Psoas muscle (tissue), 8 donors: Measurements from ENCODE around the gene FAHD1. TPM values are rescaled to one million over a fixed set of nuclear protein-coding genes. Genes with fewer than 3 reads are reported as not detected.

Experiments
- ATAC-seq, 4 donors: fragments of 200-7000 bp; cut with Tn5 transposase; one replicate each; pipeline ENCODE4 v1.9.1; 2020; ENCODE audit warnings: moderate library complexity in 3 of 4, mild to moderate bottlenecking in 2 of 4
- DNase-seq, 2 donors: peaks; one replicate each; pipeline ENCODE4 v3.0.0-alpha.2; 2020
- H3K27ac ChIP-seq: fragments of 200-600 bp; one replicate; pipeline ENCODE4 v1.8.0; 2022
- H3K27me3 ChIP-seq, 3 donors: fragments of 200-600 bp in 1 of 3; one replicate each; pipeline versions ENCODE4 v1.6.1 to v1.8.0; 2013 to 2022; ENCODE audit warnings: low read length in 2 of 3, mild to moderate bottlenecking in 2 of 3, moderate library complexity in 1 of 3; ENCODE audit not compliant: insufficient read depth in 3 of 3
- H3K36me3 ChIP-seq, 2 donors: fragments of 200-600 bp in 1 of 2; one replicate each; pipeline versions ENCODE4 v1.6.1 to v1.8.0; 2013 to 2022; ENCODE audit warnings: low read depth in 1 of 2, mild to moderate bottlenecking in 1 of 2, moderate library complexity in 1 of 2; ENCODE audit not compliant: insufficient read depth in 1 of 2
- H3K4me1 ChIP-seq: fragments of 200-600 bp; one replicate; pipeline ENCODE4 v1.8.0; 2022
- H3K4me3 ChIP-seq: fragments of 200-600 bp; one replicate; pipeline ENCODE4 v1.8.0; 2022; ENCODE audit warnings: mild to moderate bottlenecking
- H3K9me3 ChIP-seq: fragments of 200-600 bp; one replicate; pipeline ENCODE4 v1.8.0; 2022
- WGBS, 3 donors: extraction: QIAGEN DNeasy Blood & Tissue Kit; methylation state at CpG; one replicate each; pipeline versions ENCODE4 v1.1.6 to v1.1.7; 2013; 5-methylcytosine and 5-hydroxymethylcytosine counted together
- intact Hi-C, 2 donors: fragments of 100-400 bp; cut with DNase I; formaldehyde crosslinking; loops; one replicate each; pipeline versions ENCODE4 v1.11.0 to v1.14.2; 2022
- polyA plus RNA-seq, 3 donors: library from polyadenylated mRNA; stranded (reverse); fragments of 200-250 nt; gene quantifications; one replicate each; pipeline ENCODE4 v1.2.3, GENCODE V29; 2013
- total RNA-seq, 4 donors: library from RNA; stranded (reverse); fragmentation: NEBNext Ultra II Directional in 2 of 4; extraction: Animal tissue kit (Norgen Biotek cat#: 25700) in 2 of 4; gene quantifications; one replicate each; pipeline versions ENCODE4 v1.2.1 to v1.2.4, GENCODE V29; 2021 to 2023
- TF ChIP-seq, protein P1 (sequence below): fragments of 200-600 bp; IDR thresholded peaks from one replicate; pipeline ENCODE4 v1.8.0; 2022; ENCODE audit warnings: antibody characterized with exemption
- donor health status: healthy with polysubstance abuse.
- donor health status: DM: no; HTN: no; CAD: no; lungs with moderate emphysema.
- donor health status: Bipolar disorder and iron deficiency.
- donor health status: healthy.
- donor health status: DM: yes; HTN: yes; CAD: no.
- donor health status: DM: no; HTN: no; CAD: no.
- donor health status: DM: no; HTN: no; CAD: no.
- donor health status: DM: yes; HTN: yes; CAD: no.

FAHD1 gene
- total and polyA plus RNA-seq, 7 donors: 23.2 to 63.8 (median 27.0) TPM

- Histone ChIP-seq H3K36me3 (peaks cover 0 to 51% of the 10 kb centered on the region in 2 donors), H3K4me1 (no peaks in the 10 kb centered on the region), H3K27me3 (no peaks in the 10 kb centered on the region), H3K9me3 (no peaks in the 10 kb centered on the region), H3K4me3 (no peak overlapping the region), H3K27ac (no peak overlapping the region)
- DNase-seq (no peak), ATAC-seq (no peak)
- TF ChIP-seq, protein P1, sequence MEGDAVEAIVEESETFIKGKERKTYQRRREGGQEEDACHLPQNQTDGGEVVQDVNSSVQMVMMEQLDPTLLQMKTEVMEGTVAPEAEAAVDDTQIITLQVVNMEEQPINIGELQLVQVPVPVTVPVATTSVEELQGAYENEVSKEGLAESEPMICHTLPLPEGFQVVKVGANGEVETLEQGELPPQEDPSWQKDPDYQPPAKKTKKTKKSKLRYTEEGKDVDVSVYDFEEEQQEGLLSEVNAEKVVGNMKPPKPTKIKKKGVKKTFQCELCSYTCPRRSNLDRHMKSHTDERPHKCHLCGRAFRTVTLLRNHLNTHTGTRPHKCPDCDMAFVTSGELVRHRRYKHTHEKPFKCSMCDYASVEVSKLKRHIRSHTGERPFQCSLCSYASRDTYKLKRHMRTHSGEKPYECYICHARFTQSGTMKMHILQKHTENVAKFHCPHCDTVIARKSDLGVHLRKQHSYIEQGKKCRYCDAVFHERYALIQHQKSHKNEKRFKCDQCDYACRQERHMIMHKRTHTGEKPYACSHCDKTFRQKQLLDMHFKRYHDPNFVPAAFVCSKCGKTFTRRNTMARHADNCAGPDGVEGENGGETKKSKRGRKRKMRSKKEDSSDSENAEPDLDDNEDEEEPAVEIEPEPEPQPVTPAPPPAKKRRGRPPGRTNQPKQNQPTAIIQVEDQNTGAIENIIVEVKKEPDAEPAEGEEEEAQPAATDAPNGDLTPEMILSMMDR: no peak
- WGBS, 3 donors: 92 to 94% (median 94%) methylated on average over 50 to 53 of the region's 53 CpGs
- intact Hi-C loops: no loop called here
Measured at GRCh38 chr16:1791256-1791942, 35.6 kb upstream of the FAHD1 start.

DNA sequence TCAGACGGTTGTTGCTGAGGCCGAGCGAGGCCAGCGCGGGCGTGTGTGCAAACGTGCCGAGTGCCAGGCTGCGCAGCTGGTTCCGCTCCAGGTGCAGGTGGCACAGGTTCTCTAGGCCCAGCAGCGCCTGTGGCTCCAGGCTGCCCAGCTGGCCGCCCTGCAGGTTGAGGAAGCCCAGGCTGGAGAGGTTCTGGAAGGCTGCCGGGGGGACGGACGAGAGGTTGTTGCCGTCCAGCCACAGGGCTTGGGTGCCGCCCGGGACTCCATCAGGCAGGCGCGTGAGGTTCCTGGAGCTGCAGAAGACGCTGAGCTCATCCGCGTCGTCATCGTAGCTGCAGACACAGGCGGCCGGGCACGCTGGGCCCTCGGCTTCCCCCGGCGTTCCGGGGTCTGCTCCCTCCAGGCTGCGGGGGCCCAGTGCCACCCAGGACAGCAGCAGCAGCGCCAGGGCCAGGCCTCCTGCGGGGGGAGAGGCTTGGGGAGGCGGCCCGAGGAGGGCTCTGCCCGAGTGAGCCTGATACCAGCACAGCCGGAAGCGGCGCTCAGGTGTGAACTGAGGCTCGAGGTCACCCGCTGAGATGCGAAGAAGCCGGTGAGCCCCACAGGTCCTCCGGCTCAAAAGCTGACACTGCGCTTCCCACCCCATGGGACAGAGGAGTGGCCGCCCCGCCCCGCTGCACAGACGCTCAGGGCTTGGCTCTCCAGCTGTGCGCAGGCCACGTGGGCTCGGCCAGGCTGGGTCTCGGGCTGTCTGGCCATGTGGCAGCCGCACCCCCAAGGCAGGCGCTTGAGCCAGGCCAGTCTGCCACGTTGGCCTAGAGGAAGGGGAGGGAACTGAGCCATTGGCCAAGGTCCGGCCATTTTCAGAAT lies 34.8 kb upstream of the FAHD1 start:
- Histone ChIP-seq H3K4me1 (no peaks in the 10 kb centered on the region), H3K27me3 (no peaks in the 10 kb centered on the region), H3K36me3 (peaks cover 0 to 43% of the 10 kb centered on the region in 2 donors), H3K27ac (no peak overlapping the region), H3K9me3 (no peaks in the 10 kb centered on the region), H3K4me3 (no peak overlapping the region)
- 83 to 88% (median 85%) methylated on average over 53 to 59 of the region's 59 CpGs for WGBS, 3 donors
- intact Hi-C loops: no loop called here
- TF ChIP-seq, protein P1: no peak
- ATAC-seq (no peak), DNase-seq (no peak)

GRCh38 chr16:1792836-1793577 lies 34.0 kb upstream of the FAHD1 start:
- Histone ChIP-seq H3K4me3 (no peak overlapping the region), H3K27me3 (no peaks in the 10 kb centered on the region), H3K27ac (no peak overlapping the region), H3K36me3 (peaks cover 0 to 35% of the 10 kb centered on the region in 2 donors), H3K4me1 (no peaks in the 10 kb centered on the region), H3K9me3 (no peaks in the 10 kb centered on the region)
- peak in 1 of 2 donors; percentile 16 for DNase-seq
- no peak for ATAC-seq
- 76 to 89% (median 83%) methylated on average over 23 to 33 of the region's 33 CpGs for WGBS, 3 donors
- intact Hi-C loops: no loop called here
- TF ChIP-seq, protein P1: no peak

GRCh38 chr16:1793578-1794220 lies 33.3 kb upstream of the FAHD1 start, which contains the start of gene IGFALS:
IGFALS (minus strand) TSS chr16:1793705; CDS start chr16:1793652, 53 bp downstream.
- Histone ChIP-seq H3K4me1 (no peaks in the 10 kb centered on the region), H3K9me3 (no peaks in the 10 kb centered on the region), H3K27ac (no peak within 1 kb of the TSS), H3K36me3 (peaks cover 0 to 28% of the 10 kb centered on the region in 2 donors), H3K27me3 (no peaks in the 10 kb centered on the region), H3K4me3 (no peak within 1 kb of the TSS)
- WGBS, 3 donors: 46 to 53% (median 50%) methylated on average over 25 to 28 of the region's 28 CpGs
- TF ChIP-seq, protein P1: no peak
- intact Hi-C loops: no loop called here
- ATAC-seq (peak in 2 of 4 donors; percentile 10 to 18), DNase-seq (peak in 1 of 2 donors; percentile 9)
